DMS 273 (cell line): ENCODE results near the gene RAB30.
A peak's percentile ranks its signal among the peaks of the same experiment; 100 is the strongest.

Experiments
- DNase-seq: peaks from one replicate; lab custom pipeline; 2025; ENCODE audit not compliant: unreplicated experiment; lab: John Stamatoyannopoulos, UW

Gene RAB30

DNA sequence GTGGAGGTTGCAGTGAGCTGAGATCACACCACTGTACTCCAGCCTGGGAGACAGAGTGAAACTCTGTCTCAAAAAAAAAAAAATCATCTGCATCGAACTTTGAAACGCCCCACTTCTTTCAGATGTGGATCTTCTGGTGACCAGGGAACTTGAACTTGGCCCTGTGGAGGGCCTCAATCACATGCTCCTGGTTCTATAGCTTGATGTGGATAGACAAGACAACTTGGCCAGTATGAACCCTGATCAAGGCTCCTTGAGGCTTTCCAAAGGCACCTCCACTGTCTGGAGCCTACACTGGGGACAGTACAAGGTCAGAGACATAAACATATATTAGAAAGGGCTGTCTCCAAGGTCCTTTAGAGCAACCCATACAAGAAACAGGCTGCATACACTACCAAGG is 30.6 kb downstream of the RAB30 start:
- DNase-seq, result no peak

DNA sequence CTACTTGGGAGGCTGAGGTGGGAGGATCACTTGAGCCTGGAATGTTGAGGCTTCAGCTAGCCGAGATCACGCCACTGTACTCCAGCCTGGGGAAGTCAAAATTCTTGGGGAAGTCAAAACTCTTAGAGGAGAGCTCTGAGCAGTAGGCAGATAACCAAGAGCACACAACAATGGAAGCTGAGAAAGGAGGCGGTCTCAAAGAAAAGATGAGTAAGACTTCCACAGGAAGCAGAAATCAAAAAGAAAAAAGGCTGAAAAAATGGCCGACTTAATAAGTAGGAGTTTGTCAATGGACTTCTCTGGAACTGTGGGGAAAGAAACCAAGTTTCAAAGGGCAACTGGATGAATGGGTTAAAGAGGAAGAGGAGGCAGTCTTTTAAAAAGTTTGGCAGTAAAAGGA is 32.1 kb downstream of the RAB30 start:
- DNase-seq, result no peak

DNA sequence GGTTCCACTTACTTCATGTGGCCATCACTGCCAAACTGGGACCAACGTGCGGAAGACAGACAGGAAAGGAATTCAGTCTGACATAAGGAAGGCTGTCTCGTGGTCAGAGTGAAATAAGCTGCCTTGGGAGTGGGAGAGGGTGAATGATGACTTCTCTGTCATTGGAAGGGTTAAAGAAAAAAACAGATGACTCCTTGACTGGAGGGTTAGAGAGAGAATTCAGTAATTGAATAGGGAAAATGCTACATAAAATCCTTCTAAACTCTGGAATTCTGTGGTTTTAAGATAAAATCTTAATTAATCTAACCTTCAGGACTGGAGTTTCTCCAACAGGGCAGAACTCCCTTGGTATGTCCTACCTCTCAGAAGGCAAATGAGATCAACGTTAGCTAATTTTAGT is 33.8 kb downstream of the RAB30 start:
- DNase-seq, result no peak

DNA sequence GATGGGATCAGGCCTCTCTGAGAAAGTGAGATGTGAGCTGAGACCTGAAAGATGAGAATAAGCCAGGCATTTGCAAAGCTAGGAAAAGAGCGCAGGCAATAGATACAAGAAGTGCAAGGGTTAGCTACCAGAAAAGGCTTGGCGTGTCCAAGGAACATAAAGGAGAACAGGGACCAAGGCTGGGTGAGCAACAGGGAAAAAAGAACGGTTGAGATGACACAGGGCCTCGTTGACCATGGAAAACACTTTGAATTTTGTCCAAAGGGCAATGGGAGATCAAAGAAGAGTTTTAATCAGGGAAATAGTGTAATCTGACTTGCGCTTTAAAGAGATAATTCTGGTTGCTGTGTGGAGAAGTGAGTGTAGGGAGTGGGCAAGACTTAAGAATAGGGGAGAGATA is 35.0 kb downstream of the RAB30 start:
- no peak for DNase-seq

DNA sequence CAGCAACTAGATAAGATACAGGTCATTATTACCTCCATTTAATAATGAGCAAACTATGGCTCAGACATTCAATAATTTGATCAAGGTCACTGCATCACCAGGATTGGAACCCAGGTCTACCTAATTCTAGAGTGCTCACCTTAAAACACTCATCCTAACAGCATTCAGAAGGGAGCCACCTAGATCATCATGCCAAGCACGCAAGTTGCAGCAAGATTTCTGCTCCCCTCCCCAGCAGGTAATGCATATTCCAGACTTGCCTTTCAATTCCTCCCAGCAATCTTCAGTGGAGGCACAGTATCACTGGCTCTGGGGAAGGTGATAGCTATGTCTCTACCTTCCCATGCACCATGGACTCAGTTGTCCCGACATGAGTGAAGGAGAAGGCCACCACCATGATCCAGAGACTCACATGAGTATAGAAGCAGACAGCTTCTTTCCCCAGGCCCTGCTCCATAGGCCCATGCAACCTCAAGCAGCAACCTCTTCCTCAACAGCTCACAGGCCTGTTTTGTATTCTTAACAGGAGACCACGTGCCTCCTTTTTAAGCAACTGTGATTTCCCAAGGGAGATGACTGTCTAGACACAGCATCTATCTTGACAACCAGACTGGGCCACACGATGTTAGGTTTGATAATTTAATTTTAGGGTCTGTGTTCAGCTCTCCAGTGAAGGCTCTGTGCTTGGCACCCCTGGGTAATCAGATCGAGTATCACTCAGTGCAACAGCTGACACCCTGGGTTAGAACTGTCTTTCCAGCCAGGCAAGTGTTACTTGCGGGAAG is 36.4 kb downstream of the RAB30 start:
- DNase-seq, result peak; percentile 52

DNA sequence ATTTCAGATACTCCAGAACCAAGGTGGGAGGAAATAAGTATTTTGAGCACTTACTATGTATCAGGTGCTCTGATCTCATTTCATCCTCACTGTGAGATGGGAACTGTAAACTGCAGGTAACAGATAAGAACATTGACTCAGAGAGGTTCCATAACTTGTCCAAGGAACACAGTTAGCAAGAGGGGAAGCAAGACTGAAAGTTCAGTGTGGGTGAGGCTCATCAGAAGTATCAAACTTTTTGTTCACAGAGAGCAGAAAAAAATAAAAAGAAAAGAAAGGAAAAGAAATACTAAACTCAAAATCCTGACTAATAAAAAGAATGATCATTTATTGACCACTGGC is 37.1 kb downstream of the RAB30 start:
- no peak for DNase-seq

DNA sequence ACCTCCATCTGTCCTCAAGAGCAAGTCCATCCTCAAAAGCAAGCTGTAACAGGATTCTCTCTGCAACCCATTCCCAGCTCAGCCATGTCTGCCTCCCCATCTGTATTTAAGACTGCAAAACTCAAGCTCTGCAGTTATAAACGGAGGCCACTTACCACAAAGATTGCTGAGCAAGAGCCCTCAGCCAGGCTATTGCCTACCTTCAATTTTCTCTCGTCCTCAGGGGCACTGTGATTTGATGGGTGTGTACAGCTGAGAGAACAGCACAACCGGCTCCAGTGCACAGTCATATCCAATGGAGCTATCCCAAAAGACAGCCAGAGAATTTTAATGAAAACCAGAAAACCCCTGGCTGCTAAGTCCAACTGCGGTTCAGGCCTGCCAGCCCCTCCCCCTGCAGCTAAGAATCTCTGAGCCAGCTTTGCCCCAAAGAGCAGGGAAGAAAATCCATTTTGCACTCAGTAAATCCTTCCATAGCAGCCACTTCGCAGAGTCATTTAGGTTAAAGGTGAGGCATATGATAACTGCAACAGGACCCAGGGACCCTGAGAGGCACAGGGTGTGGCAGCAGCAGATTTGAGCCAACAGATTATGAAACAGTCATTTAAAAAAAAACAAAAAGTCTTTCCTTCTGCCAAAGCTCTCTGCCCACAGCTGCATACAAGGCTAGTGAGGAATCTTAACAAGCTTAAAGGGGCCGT is 37.6 kb downstream of the RAB30 start:
- peak; percentile 87 for DNase-seq

DNA sequence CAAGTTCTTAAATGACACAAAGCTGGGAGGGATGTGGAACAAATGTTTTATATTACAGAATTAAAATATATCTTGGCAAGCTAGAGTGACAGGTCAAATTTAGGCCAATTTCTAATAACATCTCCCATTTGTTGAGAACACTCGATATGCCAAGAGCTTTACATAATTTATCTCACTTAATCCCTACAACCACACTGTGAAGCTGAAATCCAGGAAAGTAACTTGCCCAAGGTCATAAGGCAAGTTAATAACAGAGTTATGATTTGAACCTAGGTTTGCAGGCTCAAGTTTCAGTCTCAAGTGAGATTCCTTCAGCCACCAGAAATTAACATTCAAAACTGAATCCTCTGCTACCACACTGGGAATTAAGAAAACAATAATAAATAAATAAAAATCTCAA is 38.3 kb downstream of the RAB30 start:
- peak; percentile 47 for DNase-seq

DNA sequence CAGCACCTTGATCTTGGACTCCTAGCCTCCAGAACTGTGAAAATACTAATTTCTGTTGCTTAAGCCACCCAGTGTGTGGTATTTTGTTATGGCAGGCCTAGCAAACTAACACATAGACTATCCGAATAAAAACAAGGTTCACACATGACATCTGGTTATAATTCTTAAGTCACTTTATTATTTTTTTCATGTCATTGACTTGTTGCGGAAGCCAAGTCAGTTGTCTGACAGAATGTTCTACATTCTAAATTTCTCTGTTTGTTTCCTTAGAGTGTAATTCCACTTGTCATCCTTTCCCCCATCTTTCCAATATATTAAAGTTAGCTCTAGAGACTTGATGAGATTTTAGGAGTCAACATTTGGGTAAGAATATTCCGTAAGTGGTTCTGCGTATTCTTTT is 40.6 kb downstream of the RAB30 start:
- DNase-seq, result no peak

DNA sequence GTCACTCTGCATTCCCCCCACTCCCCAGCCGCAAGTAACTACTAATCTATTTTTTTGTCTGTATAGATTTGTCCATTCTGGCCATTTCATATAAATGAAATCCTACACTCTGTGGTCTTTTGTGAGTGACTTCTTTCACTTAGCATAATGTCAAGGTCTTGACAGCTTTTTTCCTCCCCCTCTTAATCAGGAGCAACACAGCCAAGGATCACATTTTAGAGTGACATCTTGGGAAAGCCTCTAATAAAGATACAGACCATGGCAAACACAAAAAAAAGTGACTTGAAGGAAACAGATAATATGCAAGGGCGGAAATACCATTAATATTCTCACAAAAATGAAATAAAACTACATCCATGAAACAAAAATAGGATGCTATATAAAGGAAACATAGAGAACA is 43.9 kb downstream of the RAB30 start:
- DNase-seq, result no peak

DNA sequence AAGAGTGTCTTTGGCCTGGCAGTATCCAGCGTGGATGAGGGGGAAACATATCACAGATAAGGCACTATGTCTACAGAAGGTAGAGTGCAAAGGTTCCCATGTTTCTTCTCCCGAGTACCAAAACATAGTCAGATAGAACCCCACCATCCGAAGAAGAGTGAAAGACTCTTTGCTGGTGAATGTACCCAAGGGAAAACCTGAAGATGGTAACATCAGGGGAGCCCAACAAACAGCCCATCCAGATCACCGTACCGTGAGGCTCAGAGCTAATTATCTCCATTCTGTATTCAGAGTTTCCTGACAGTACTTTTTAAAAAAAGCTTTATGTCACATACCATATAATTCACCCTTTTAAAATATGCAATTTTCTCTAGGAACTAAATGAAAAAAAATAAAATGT is 44.4 kb downstream of the RAB30 start:
- no peak for DNase-seq

DNA sequence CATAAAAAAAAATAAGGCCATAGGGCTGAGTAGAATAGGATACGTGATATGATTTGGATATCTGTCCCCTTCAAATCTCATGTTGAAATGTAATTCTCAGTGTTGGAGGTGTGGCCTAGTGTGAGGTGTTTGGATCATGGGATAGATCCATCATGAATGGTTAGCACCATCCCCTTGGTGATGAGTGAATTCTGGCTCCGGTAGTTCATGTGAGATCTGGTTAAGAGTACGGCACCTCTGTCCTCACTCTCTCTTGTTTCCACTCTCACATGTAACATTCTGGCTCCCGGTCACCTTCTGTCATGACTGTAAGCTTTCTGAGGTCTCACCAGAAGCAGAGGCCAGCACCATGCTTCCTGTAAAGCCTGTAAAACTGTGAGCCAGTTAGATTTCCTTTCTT is 45.5 kb downstream of the RAB30 start:
- no peak for DNase-seq

DNA sequence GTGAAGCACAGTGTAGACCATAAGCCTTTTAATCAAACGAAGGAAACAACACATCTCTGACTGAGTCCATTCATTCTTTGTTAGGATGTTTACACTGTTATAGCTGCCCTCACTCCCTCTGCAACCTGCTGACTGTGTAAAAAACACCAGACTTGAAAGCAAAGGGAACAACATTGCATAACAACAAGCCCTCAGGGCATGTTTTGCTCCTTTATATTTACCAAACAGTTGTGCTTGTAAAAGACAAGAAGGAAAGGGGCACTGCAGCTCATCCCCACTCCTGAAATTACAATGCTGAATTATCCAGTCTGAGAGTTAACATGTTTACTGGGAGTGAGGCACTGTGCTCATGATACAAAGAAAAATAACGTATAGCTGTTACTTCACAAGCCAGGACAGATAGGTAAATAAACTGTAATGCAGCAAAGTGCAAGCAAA is 46.4 kb downstream of the RAB30 start:
- no peak for DNase-seq

DNA sequence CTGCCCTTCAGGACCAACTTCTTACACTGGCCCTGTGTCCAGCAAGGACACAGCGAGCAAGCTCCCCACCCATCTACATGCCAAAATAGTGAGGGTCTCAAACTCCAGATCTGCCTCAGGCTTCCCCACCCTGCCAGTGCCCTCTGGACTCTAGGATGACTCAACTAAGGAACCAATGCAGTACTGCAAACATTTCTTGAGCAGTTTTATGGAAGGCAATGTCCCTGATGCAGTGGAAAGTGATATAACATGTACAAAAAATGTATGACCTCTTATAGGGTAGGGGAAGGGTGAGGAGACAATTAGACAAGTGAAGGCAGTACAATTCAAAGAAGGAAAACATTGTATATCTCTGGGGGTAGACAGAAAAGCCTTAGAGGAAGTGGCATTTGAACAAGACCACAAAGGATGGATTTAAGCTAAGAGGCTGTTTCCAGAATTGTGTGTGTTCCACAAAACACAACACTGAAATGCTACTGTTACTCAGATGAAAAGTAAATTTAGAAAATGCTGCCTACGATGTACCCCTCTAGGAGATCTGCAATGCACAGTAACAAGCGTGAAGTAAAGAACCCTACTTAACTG is 47.3 kb downstream of the RAB30 start:
- no peak for DNase-seq

DNA sequence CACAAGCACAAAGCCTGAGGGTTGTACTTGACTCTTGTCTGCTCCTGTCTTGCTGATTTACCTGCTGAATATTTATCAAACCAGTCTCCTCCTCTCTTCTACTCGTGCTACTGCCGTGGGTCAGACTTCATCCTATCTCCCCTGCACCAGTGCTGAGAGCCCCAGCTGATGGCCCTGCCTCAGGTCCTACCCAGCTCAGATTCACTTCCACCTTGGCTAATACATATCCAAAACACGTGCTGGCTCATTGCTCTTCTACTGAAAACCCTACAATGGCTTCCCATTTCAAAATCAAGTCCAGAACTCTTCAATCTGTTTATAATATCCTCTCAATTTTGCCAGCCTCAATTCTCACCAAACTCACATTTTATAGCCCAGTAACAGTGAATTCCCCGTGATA is 48.3 kb downstream of the RAB30 start:
- no peak for DNase-seq

DNA sequence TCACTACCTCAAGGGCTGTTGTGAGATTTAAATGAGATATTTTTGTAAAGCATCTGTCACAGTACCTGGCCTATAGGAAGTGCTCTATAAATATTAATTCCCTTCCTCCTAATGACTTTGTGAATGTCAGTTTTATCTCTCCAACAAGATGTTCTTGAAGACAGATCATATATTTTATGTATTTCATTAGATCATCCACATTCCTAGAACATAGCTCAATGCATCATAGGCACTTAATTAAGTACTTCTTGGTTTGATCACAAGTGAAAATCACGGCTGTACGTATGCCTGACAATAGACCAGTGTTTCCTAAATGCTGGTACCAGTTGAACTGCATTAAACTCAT is 49.9 kb downstream of the RAB30 start:
- DNase-seq, result no peak

DNA sequence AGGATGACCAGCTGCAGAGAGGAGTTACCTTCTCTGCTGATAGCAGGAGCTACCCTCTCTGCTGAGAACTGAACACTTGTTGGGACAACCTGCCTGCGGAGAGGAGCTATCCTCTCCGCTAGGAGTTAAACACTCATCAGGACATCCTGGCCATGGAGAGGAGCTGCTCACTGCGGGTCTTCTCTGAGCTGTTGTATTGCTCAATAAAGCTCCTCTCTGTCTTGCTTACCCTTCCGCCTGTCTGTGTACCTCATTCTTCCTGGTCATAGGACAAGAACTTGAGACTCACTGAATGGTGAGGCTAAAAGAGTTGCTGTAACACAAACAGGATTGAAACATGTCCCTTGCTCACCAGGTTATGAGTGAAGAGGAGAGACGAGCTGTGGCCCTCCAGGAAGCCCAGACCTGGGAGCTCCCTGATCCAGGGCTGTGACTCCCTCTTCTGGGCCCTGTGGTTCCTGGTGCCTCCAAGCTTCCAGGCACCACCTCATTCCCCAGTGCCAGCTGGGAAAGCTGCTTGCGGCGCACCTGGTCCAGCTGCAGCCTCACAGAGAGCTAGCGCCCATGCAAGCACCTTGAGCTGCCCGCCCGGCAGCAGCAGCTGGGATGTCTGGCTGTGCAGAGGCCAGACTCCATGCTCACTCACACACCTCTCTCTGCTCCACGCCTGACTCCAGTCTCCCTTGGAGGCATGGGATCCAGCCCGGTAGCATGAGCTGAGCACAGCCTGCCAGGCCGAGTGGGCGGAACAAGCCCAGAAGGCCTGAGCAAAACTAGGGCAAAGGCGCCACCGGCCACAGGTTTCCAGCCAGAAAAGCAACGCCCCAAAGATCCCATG is 50.5 kb downstream of the RAB30 start:
- no peak for DNase-seq

DNA sequence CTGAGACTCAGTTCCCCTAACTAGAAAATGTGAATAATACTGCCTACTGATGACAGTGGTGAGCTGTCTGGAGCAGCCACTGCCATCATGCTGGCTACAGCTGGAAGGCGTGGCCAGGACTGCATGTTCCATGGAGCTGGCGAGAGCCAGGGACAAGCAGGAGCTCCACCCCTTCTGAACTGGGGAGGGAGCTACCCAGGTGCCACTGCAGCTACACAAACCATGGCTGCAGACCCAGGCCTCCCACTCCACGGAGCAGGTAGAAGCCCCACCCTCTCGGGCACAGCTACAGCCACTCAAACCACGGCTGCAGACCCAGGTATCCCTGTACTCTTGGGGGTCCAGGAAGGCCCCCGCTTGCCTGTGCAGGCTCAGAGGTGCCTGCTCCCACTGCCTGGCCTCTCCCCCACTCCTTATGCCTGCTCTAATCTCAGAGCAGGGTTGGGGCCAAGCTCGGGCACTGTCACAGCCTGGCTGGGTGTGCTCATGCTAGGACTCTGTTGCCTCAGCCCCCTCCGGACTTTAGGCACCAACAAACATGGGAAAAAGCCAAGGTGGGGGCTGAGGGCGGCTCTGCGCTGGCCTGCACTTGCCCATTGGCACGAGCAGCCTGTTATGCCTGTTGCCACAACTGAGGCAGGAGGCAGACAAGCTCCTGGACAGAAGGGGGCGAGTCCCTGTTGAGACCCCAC is 51.7 kb downstream of the RAB30 start:
- DNase-seq, result no peak

DNA sequence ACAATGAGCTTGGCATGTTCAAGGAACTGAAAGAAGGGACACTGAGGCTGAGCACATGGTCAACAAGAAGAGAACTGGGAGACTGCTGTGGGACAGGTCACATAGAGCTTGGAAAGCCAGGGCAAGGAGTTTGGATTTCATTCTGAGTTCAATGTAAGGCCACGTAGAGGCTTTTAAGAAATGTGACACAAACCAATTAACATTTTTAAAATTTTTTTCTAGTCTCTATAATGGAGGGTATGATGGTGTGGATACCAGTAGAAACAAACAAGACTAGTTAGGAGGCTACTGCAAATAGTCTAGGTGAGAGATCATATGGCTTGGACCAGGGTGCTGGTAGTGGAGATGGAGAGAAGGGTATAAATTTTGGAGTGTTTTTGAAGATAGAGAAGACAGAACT is 56.7 kb downstream of the RAB30 start:
- no peak for DNase-seq

DNA sequence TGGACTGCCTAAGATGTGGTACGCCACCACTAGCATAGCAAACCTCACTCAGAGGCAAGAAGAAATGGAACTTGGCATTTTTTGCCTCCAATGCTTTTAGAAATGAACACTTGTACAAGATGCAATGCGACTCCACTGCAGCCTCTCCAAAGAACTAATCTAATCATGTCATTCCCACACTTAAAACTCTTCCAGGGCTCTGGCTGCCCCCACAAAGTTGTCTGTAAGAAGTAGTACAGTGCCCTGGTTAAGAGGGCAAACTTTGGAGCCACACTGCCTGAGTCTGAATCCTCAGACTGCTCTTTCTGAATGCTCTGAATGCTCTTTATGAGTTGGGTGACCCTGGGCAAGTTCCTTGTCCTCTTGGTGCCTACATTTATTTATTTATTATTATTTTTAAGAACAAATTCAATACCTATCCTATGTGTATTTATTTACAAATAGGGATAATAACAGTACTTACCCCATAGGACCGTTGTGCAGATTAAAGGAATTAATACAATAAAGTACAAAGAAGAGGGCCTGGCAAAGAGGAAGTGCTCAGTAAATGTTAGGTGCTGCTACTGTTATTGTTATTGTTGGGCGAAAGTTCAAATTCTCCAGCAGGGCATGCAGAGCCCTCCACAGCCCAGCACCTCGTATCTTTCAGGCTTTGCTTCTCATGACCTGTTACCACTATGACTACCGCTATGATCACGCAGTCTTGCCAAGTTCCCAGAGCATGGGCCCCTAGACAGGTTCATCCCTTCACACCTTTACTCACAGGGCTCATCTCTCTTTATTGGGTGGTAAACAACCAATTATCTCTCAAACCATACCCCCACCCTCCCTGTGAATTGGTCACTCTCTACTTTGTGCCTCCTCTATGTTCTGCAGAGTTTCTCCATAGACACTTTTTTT is 59.3 kb downstream of the RAB30 start:
- no peak for DNase-seq
